Measurements from ENCODE around the gene SEC11C. TPM values are rescaled to one million over a fixed set of nuclear protein-coding genes. Genes with fewer than 3 reads are reported as not detected.

The SEC11C gene
- total and polyA plus RNA-seq, 2 of the 13 experiments (the other 11 are each of a cell fraction or from before 2014, with no cell fraction given): 71.9 to 297 TPM

DNA sequence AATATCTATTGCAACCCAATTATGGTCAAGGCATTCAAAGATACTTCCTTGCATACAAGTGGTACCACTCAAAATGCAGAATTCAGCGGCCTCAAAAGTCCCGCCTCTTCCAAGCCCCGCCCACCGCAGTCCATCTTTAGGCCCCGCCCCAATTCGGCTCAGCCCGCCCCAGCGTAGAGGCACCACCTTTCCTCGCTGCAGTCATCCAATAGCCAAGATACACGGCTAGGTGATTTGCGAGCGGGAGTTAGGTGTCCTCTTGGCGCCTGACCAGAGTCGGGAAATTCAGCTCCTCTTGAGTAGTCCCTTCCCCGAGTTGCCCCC, 431 bp upstream of the SEC11C start:
- Histone ChIP-seq H3K9ac (ENCODE audit: insufficient read depth, low read depth, low read length) (peak overlapping the region; percentile 90), H3K9me3 (ENCODE audit: low read length) (no peaks in the 10 kb centered on the region), H3K27ac (ENCODE audit: extremely low read length, insufficient read depth, low read length) (peak overlapping the region; percentile 83), H4K20me1 (ENCODE audit: insufficient read depth, low read length) (no peaks in the 10 kb centered on the region), H3K79me2 (ENCODE audit: insufficient read depth, low read length) (peaks cover 31% of the 10 kb centered on the region), H3K4me3 (replicated peaks in 1 of 3; ENCODE audit: insufficient read depth in 1 of 3, low read depth in 2 of 3, low read length in 3 of 3) (peak overlapping the region; percentile 83 to 98 (median 86); a peak in 5 of 6 replicates), H3K27me3 (ENCODE audit: control insufficient read depth in 1 of 2, insufficient read depth in 2 of 2, low read length in 2 of 2) (no peaks in the 10 kb centered on the region; a peak in 1 of 5 replicates), H2AFZ (ENCODE audit: low read length) (no peak overlapping the region), H3K4me2 (ENCODE audit: low read depth, low read length) (peak overlapping the region; percentile 61), H3K36me3 (replicated peaks in 1 of 2; ENCODE audit: control insufficient read depth in 1 of 2, insufficient read depth in 2 of 2, low read length in 2 of 2) (no peaks in the 10 kb centered on the region), H3K4me1 (ENCODE audit: insufficient read depth, low read length) (peaks cover 29% of the 10 kb centered on the region)
- BruUV-seq (replicated peaks): no TSS peak
- in situ Hi-C loops (cut with HindIII; ENCODE audit: extremely low pct_ligation_motif_present, low pct_unique_long_range_greater_than_20kb) (no loop called here), intact Hi-C loops (cut with micrococcal nuclease; ENCODE audit: unreplicated experiment) (loop anchor here (1.0 kb wide), 1 partner anchor 55 kb away; no protein-coding TSS in a partner anchor)
- peak; percentile 78 for ATAC-seq
- peak; percentile 83 for DNase-seq (ENCODE audit: low spot score)
- POLR2A ChIA-PET: no interaction called here
- CTCF ChIA-PET (ENCODE audit: low intra/inter-chr PET ratio, low total read pairs): no interaction called here
- WGBS (ENCODE audit: low lambda C conversion rate): 0% methylated on average over 12 of the region's 15 CpGs
- FAIRE-seq: peak; percentile 4
- TF ChIP-seq YEATS4 (CRISPR knock-in tag; IDR thresholded peaks at IDR 0.05; ENCODE audit: borderline replicate concordance) (peak; percentile 62; the same call in 1 of the 2 replicates), CBX5 (CRISPR knock-in tag; IDR thresholded peaks at IDR 0.05; ENCODE audit: borderline replicate concordance) (no peak), ZMYM3 (CRISPR knock-in tag; IDR thresholded peaks at IDR 0.05) (0 out of 2 replicates have a peak, but pooled peaks have one; percentile 1), ISL2 (CRISPR knock-in tag; IDR thresholded peaks at IDR 0.05) (no peak), RXRB (CRISPR knock-in tag; IDR thresholded peaks at IDR 0.05; ENCODE audit: borderline replicate concordance) (0 out of 2 replicates have a peak, but pooled peaks have one; percentile 29), PLRG1 (conservative IDR thresholded peaks at IDR 0.05) (no peak), PREB (CRISPR knock-in tag; IDR thresholded peaks at IDR 0.05) (no peak), TP53 (CRISPR knock-in tag; conservative IDR thresholded peaks at IDR 0.05) (0 out of 2 replicates have a peak, but pooled peaks have one; percentile 14), KLF16 (CRISPR knock-in tag; IDR thresholded peaks at IDR 0.05) (no peak), ZNF781 (CRISPR knock-in tag; IDR thresholded peaks at IDR 0.05; ENCODE audit: borderline replicate concordance, not compliant biosample characterization) (peak; percentile 20), POLR2AphosphoS5 (IDR thresholded peaks at IDR 0.05; ENCODE audit: low read depth, low read length) (peak; percentile 48; the same call in 1 of the 2 replicates), RFXAP (CRISPR knock-in tag; IDR thresholded peaks at IDR 0.05; ENCODE audit: borderline replicate concordance) (0 out of 2 replicates have a peak, but pooled peaks have one; percentile 29), ZNF800 (CRISPR knock-in tag; IDR thresholded peaks at IDR 0.05) (0 out of 2 replicates have a peak, but pooled peaks have one; percentile 41), ZBTB20 (CRISPR knock-in tag; IDR thresholded peaks at IDR 0.05; ENCODE audit: borderline replicate concordance, low read depth) (0 out of 2 replicates have a peak, but pooled peaks have one; percentile 17), TIGD3 (CRISPR knock-in tag; IDR thresholded peaks at IDR 0.05; ENCODE audit: borderline replicate concordance) (peak; percentile 21; the same call in 1 of the 2 replicates), ZNF607 (CRISPR knock-in tag; IDR thresholded peaks at IDR 0.05; ENCODE audit: borderline replicate concordance) (peak; percentile 66; the same call in 1 of the 2 replicates), ZNF572 (CRISPR knock-in tag; IDR thresholded peaks at IDR 0.05) (peak; percentile 70; the same call in 1 of the 2 replicates), ZNF891 (CRISPR knock-in tag; IDR thresholded peaks at IDR 0.05) (peak; percentile 4; the same call in 1 of the 2 replicates)
